OCI-LY7 (cell line): ENCODE data around the gene TPCN2. TPM values are rescaled to one million over a fixed set of nuclear protein-coding genes. Genes with fewer than 3 reads are reported as not detected.

Source experiments
- BruUV-seq: library from RNA; stranded (reverse); fragments of 400-500 nt; replicated peaks from 2 replicates; lab custom pipeline; 2021; lab: Mats Ljungman, UMichigan
- CTCF ChIA-PET: fragments of 300-600 bp; sonication (Branson Sonifier 250); formaldehyde crosslinking; loops from one replicate; lab custom pipeline; 2022; ENCODE audit warnings: antibody characterized with exemption; ENCODE audit not compliant: unreplicated experiment; lab: Charles Lee
- POLR2A ChIA-PET: fragments of 300-600 bp; sonication (Branson Sonifier 250); formaldehyde crosslinking; loops from one replicate; lab custom pipeline; 2022; ENCODE audit warnings: antibody characterized with exemption; lab: Charles Lee
- DNase-seq: peaks from one replicate; pipeline ENCODE4 v3.0.0-alpha.2; 2015; ENCODE audit warnings: low spot score
- H2AFZ ChIP-seq: fragments of 200-600 bp; sonication (generic), shearing (Covaris generic); 2 replicates; pipeline ENCODE4 v1.6.1; 2014; ENCODE audit warnings: mild to moderate bottlenecking, antibody characterized with exemption, low read length, moderate library complexity
- H3K27ac ChIP-seq: fragments of 200-600 bp; sonication (generic); 2 replicates; pipeline ENCODE4 v1.5.1; 2014; ENCODE audit warnings: mixed run types, low read depth, mild to moderate bottlenecking, moderate library complexity, low read length, inconsistent platforms; ENCODE audit not compliant: poor library complexity, severe bottlenecking
- H3K36me3 ChIP-seq: fragments of 200-600 bp; sonication (generic); 2 replicates; pipeline ENCODE4 v1.6.1; 2014; ENCODE audit warnings: mild to moderate bottlenecking, antibody characterized with exemption, low read length, moderate library complexity, mixed read lengths; ENCODE audit not compliant: insufficient read depth
- H3K4me1 ChIP-seq: fragments of 200-600 bp; sonication (generic); 2 replicates; pipeline ENCODE4 v1.5.1; 2014; ENCODE audit warnings: mild to moderate bottlenecking, low read length; ENCODE audit not compliant: insufficient read depth, poor library complexity, severe bottlenecking
- H3K4me2 ChIP-seq: fragments of 200-600 bp; sonication (generic); 2 replicates; pipeline ENCODE4 v1.6.1; 2014; ENCODE audit warnings: mild to moderate bottlenecking, low read length
- H3K4me3 ChIP-seq: fragments of 200-600 bp; sonication (generic); 2 replicates; pipeline ENCODE4 v1.5.1; 2014; ENCODE audit warnings: mild to moderate bottlenecking, low read depth, low read length; ENCODE audit not compliant: poor library complexity, severe bottlenecking
- H3K79me2 ChIP-seq: fragments of 200-600 bp; sonication (generic); 2 replicates; pipeline ENCODE4 v1.6.1; 2016; ENCODE audit warnings: low read depth, mild to moderate bottlenecking, low read length, moderate library complexity, mixed read lengths; ENCODE audit not compliant: insufficient read depth
- H3K9me2 ChIP-seq: fragments of 200-600 bp; sonication (generic); 2 replicates; pipeline ENCODE4 v1.6.1; 2016; ENCODE audit warnings: mild to moderate bottlenecking, low read length, mixed read lengths; ENCODE audit not compliant: insufficient read depth
- H3K9me3 ChIP-seq: fragments of 200-600 bp; sonication (generic); 2 replicates; pipeline ENCODE4 v1.6.1; 2014; ENCODE audit warnings: mild to moderate bottlenecking, mixed run types, low read length, mixed read lengths
- H4K20me1 ChIP-seq: fragments of 200-600 bp; sonication (generic); 2 replicates; pipeline ENCODE4 v1.6.1; 2014; ENCODE audit warnings: mild to moderate bottlenecking, antibody characterized with exemption, low read length, moderate library complexity, mixed read lengths; ENCODE audit not compliant: insufficient read depth
- EZH2phosphoT487 ChIP-seq: fragments of 200-600 bp; sonication (generic); IDR thresholded peaks from 2 replicates; pipeline ENCODE4 v1.6.1; 2018; ENCODE audit warnings: low read depth, borderline replicate concordance, mild to moderate bottlenecking, mixed run types, antibody characterized with exemption, low read length, moderate library complexity, mixed read lengths
- intact Hi-C: fragments of 100-400 bp; cut with micrococcal nuclease; formaldehyde crosslinking; loops from one replicate; pipeline ENCODE4 v1.10.0; 2022; ENCODE audit not compliant: unreplicated experiment
- total RNA-seq, 2 experiments: library from RNA; depleted of rRNA in 1 of 2; stranded (reverse); fragments of >200 nt in 1 of 2; shearing (Covaris generic) in 1 of 2; gene quantifications; 2 replicates each; pipeline ENCODE4 v1.2.3, GENCODE V29; 2014 to 2022
- TF ChIP-seq, protein P1 (sequence below): fragments of 200-600 bp; sonication (generic); conservative IDR thresholded peaks from 2 replicates; pipeline ENCODE4 v1.5.1; 2014; ENCODE audit warnings: mild to moderate bottlenecking, antibody characterized with exemption, low read length, moderate library complexity, mixed read lengths

Gene TPCN2
- total RNA-seq, 2 experiments from 2014 or later: 21.5 to 65.2 TPM

- CTCF ChIA-PET: no interaction called here
- BruUV-seq: no TSS peak
These were observed 105.6 kb downstream of the TPCN2 start for GRCh38 chr11:69154211-69154913.

GRCh38 chr11:69154938-69155301 is 106.2 kb downstream of the TPCN2 start:
- Histone ChIP-seq H3K79me2 (no peaks in the 10 kb centered on the region), H3K9me2 (no peaks in the 10 kb centered on the region), H3K4me3 (no peak overlapping the region), H3K9me3 (no peaks in the 10 kb centered on the region), H3K27ac (no peak overlapping the region), H4K20me1 (no peaks in the 10 kb centered on the region), H3K4me2 (no peak overlapping the region), H2AFZ (no peak overlapping the region), H3K36me3 (no peaks in the 10 kb centered on the region), H3K4me1 (no peaks in the 10 kb centered on the region)
- no peak for DNase-seq
- TF ChIP-seq EZH2phosphoT487: no peak
- TF ChIP-seq, protein P1, sequence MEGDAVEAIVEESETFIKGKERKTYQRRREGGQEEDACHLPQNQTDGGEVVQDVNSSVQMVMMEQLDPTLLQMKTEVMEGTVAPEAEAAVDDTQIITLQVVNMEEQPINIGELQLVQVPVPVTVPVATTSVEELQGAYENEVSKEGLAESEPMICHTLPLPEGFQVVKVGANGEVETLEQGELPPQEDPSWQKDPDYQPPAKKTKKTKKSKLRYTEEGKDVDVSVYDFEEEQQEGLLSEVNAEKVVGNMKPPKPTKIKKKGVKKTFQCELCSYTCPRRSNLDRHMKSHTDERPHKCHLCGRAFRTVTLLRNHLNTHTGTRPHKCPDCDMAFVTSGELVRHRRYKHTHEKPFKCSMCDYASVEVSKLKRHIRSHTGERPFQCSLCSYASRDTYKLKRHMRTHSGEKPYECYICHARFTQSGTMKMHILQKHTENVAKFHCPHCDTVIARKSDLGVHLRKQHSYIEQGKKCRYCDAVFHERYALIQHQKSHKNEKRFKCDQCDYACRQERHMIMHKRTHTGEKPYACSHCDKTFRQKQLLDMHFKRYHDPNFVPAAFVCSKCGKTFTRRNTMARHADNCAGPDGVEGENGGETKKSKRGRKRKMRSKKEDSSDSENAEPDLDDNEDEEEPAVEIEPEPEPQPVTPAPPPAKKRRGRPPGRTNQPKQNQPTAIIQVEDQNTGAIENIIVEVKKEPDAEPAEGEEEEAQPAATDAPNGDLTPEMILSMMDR: no peak
- CTCF ChIA-PET: no interaction called here
- POLR2A ChIA-PET: no interaction called here
- intact Hi-C loops: no loop called here
- BruUV-seq: no TSS peak

More at GRCh38 chr11:69154211-69154913, 105.6 kb downstream of the TPCN2 start:
- Histone ChIP-seq H3K4me2 (no peak overlapping the region), H3K36me3 (no peaks in the 10 kb centered on the region), H3K27ac (no peak overlapping the region), H3K4me3 (no peak overlapping the region), H3K4me1 (no peaks in the 10 kb centered on the region), H2AFZ (no peak overlapping the region), H3K79me2 (no peaks in the 10 kb centered on the region), H3K9me3 (no peaks in the 10 kb centered on the region), H3K9me2 (no peaks in the 10 kb centered on the region), H4K20me1 (no peaks in the 10 kb centered on the region)
- TF ChIP-seq, protein P1: no peak
- TF ChIP-seq EZH2phosphoT487: no peak
- intact Hi-C loops: no loop called here
- no peak for DNase-seq
- POLR2A ChIA-PET: interaction anchor here (0.6 to 0.7 kb wide), 2 partner anchors 9 to 11 kb away, joined by 3 to 4 read pairs; no protein-coding TSS in a partner anchor
